Mesenchymal stem cell (in vitro differentiated cells and primary cell): ENCODE data around the gene SHQ1.
A peak's percentile ranks its signal among the peaks of the same experiment; 100 is the strongest.
"Not testable (repeated sequence)": the region's sequence is repeated elsewhere in the genome, so short reads cannot be mapped to it uniquely, and the experiment has no call there.

Experiments
- DNase-seq: peaks from one replicate; pipeline ENCODE4 v3.0.0-alpha.2; 2013
- H2AFZ ChIP-seq: one replicate; pipeline ENCODE4 v1.6.1; 2013; ENCODE audit warnings: low read depth, mild to moderate bottlenecking, control low read depth, inconsistent platforms, low read length, moderate library complexity
- H2AK5ac ChIP-seq: 2 replicates; pipeline ENCODE4 v1.6.1; 2013; ENCODE audit warnings: low read length, moderate library complexity, mild to moderate bottlenecking, inconsistent platforms; ENCODE audit not compliant: severe bottlenecking
- H2BK120ac ChIP-seq: one replicate; pipeline ENCODE4 v1.6.1; 2013; ENCODE audit warnings: low read depth, mild to moderate bottlenecking, inconsistent platforms, low read length, moderate library complexity
- H2BK12ac ChIP-seq, 2 experiments: one replicate each; pipeline ENCODE4 v1.6.1; 2013; ENCODE audit warnings: inconsistent platforms in 2 of 2, low read length in 2 of 2, mild to moderate bottlenecking in 2 of 2, moderate library complexity in 2 of 2, control low read depth in 1 of 2
- H2BK15ac ChIP-seq: one replicate; pipeline ENCODE4 v1.6.1; 2013; ENCODE audit warnings: mild to moderate bottlenecking, low read depth, inconsistent platforms; ENCODE audit not compliant: poor library complexity, severe bottlenecking
- H2BK5ac ChIP-seq: 2 replicates; pipeline ENCODE4 v1.6.1; 2013; ENCODE audit warnings: low read depth, mild to moderate bottlenecking, low read length, control low read depth, inconsistent platforms; ENCODE audit not compliant: poor library complexity, severe bottlenecking
- H3K14ac ChIP-seq, 2 experiments: one replicate each; pipeline ENCODE4 v1.6.1; 2013; ENCODE audit warnings: inconsistent platforms in 2 of 2, low read length in 2 of 2, control low read depth in 1 of 2, mild to moderate bottlenecking in 1 of 2, moderate library complexity in 1 of 2
- H3K18ac ChIP-seq, 2 experiments: one replicate each; pipeline ENCODE4 v1.6.1; 2013; ENCODE audit warnings: inconsistent platforms in 2 of 2, low read length in 2 of 2, control low read depth in 1 of 2, low read depth in 1 of 2, mild to moderate bottlenecking in 1 of 2
- H3K23ac ChIP-seq, 2 experiments: one replicate each; pipeline ENCODE4 v1.6.1; 2013; ENCODE audit warnings: inconsistent platforms in 2 of 2, low read length in 2 of 2, mild to moderate bottlenecking in 2 of 2, moderate library complexity in 2 of 2, control low read depth in 1 of 2
- H3K27ac ChIP-seq: 2 replicates; pipeline ENCODE4 v1.5.1; 2013; ENCODE audit warnings: mild to moderate bottlenecking, moderate library complexity, low read length, control low read depth, inconsistent platforms; ENCODE audit not compliant: poor library complexity, severe bottlenecking
- H3K27me3 ChIP-seq, 2 experiments: 2 replicates each; pipeline versions ENCODE4 v1.6.1 to v1.7.0; 2013; ENCODE audit warnings: low read length in 2 of 2, mild to moderate bottlenecking in 2 of 2, moderate library complexity in 2 of 2, control low read depth in 1 of 2, inconsistent platforms in 1 of 2; ENCODE audit not compliant: control insufficient read depth in 1 of 2, insufficient read depth in 1 of 2
- H3K36me3 ChIP-seq, 2 experiments: 2 replicates each; pipeline versions ENCODE4 v1.6.1 to v1.7.0; 2013; ENCODE audit warnings: low read length in 2 of 2, control low read depth in 1 of 2, inconsistent platforms in 1 of 2, low read depth in 1 of 2, mild to moderate bottlenecking in 1 of 2; ENCODE audit not compliant: insufficient read depth in 2 of 2, control insufficient read depth in 1 of 2
- H3K4ac ChIP-seq, 2 experiments: one replicate each; pipeline ENCODE4 v1.6.1; 2013; ENCODE audit warnings: inconsistent platforms in 2 of 2, low read length in 2 of 2, mild to moderate bottlenecking in 2 of 2, moderate library complexity in 2 of 2, control low read depth in 1 of 2, low read depth in 1 of 2
- H3K4me1 ChIP-seq: 2 replicates; pipeline ENCODE4 v1.6.1; 2013; ENCODE audit warnings: low read depth, low read length, control low read depth; ENCODE audit not compliant: control insufficient read depth, insufficient read depth
- H3K4me2 ChIP-seq: 2 replicates; pipeline ENCODE4 v1.6.1; 2013; ENCODE audit warnings: low read length, mild to moderate bottlenecking, inconsistent platforms; ENCODE audit not compliant: poor library complexity, severe bottlenecking
- H3K4me3 ChIP-seq, 2 experiments: 2 replicates each; pipeline versions ENCODE4 v1.5.1 to v1.7.0; 2013; ENCODE audit warnings: low read length in 2 of 2, mild to moderate bottlenecking in 2 of 2, control low read depth in 1 of 2, low read depth in 1 of 2; ENCODE audit not compliant: insufficient read depth in 1 of 2
- H3K79me1 ChIP-seq: replicated peaks from 2 replicates; pipeline ENCODE4 v1.6.1; 2013; ENCODE audit warnings: mild to moderate bottlenecking, control low read depth, low read length, inconsistent platforms; ENCODE audit not compliant: poor library complexity, severe bottlenecking
- H3K9ac ChIP-seq: 2 replicates; pipeline ENCODE4 v1.7.0; 2013; ENCODE audit warnings: mild to moderate bottlenecking, low read length, moderate library complexity
- H3K9me3 ChIP-seq: 2 replicates; pipeline ENCODE4 v1.7.0; 2013; ENCODE audit warnings: mild to moderate bottlenecking, low read length; ENCODE audit not compliant: control insufficient read depth
- H4K8ac ChIP-seq: one replicate; pipeline ENCODE4 v1.6.1; 2013; ENCODE audit warnings: inconsistent platforms, mild to moderate bottlenecking, low read length, moderate library complexity
- H4K91ac ChIP-seq: one replicate; pipeline ENCODE4 v1.6.1; 2013; ENCODE audit warnings: mild to moderate bottlenecking, low read length, inconsistent platforms
- WGBS: methylation state at CpG from one replicate; pipeline ENCODE4 v1.1.7; 2013; ENCODE audit warnings: mixed read lengths; 5-methylcytosine and 5-hydroxymethylcytosine counted together

Gene SHQ1

GRCh38 chr3:72739531-72740466, 108.4 kb downstream of the SHQ1 start:
- Histone ChIP-seq H3K14ac (no peak overlapping the region), H2AFZ (no peak overlapping the region), H2BK5ac (no peak overlapping the region), H2BK120ac (no peak overlapping the region), H3K36me3 (no peaks in the 10 kb centered on the region), H3K9ac (no peak overlapping the region), H2AK5ac (no peak overlapping the region), H3K23ac (no peak overlapping the region), H3K79me1 (no peaks in the 10 kb centered on the region), H3K4me1 (peaks cover 7% of the 10 kb centered on the region), H3K9me3 (peaks cover 3% of the 10 kb centered on the region), H2BK15ac (no peak overlapping the region), H3K27ac (no peak overlapping the region), H3K18ac (peak overlapping the region; percentile 5 to 39), H3K4ac (no peak overlapping the region), H3K27me3 (peaks cover 10 to 14% of the 10 kb centered on the region in 2 experiments), H2BK12ac (no peak overlapping the region), H3K4me3 (no peak overlapping the region), H4K91ac (peak overlapping the region; percentile 46), H3K4me2 (no peak overlapping the region), H4K8ac (no peak overlapping the region)
- 86% methylated on average over 6 of the region's 6 CpGs for WGBS
- DNase-seq = no peak

- Histone ChIP-seq H3K4me2 (no peak overlapping the region), H4K8ac (no peak overlapping the region), H2BK5ac (no peak overlapping the region), H2BK12ac (no peak overlapping the region), H3K27me3 (peaks cover 10 to 14% of the 10 kb centered on the region in 2 experiments), H2BK15ac (no peak overlapping the region), H3K4ac (no peak overlapping the region), H2AFZ (peak overlapping the region; percentile 24), H2AK5ac (no peak overlapping the region), H3K9me3 (peaks cover 4% of the 10 kb centered on the region), H3K79me1 (no peaks in the 10 kb centered on the region), H3K14ac (no peak overlapping the region), H3K27ac (no peak overlapping the region), H3K4me1 (peaks cover 7% of the 10 kb centered on the region), H2BK120ac (no peak overlapping the region), H3K36me3 (no peaks in the 10 kb centered on the region), H3K9ac (peak overlapping the region; percentile 60), H3K18ac (no peak overlapping the region), H3K4me3 (peak overlapping the region in 1 of 2 experiments; percentile 75), H3K23ac (no peak overlapping the region), H4K91ac (no peak overlapping the region)
- DNase-seq = no peak
- 30% methylated on average over 53 of the region's 53 CpGs for WGBS
Measured at GRCh38 chr3:72738752-72739530, 109.3 kb downstream of the SHQ1 start.

GRCh38 chr3:72735072-72735471, 113.2 kb downstream of the SHQ1 start:
- H3K18ac ChIP-seq, H2AK5ac ChIP-seq, H2BK12ac ChIP-seq, H3K27ac ChIP-seq, DNase-seq, H4K91ac ChIP-seq, H3K36me3 ChIP-seq, H3K4ac ChIP-seq, H2AFZ ChIP-seq, H2BK5ac ChIP-seq, H3K9ac ChIP-seq, H3K79me1 ChIP-seq, H2BK15ac ChIP-seq, H3K23ac ChIP-seq, H3K4me2 ChIP-seq, H3K14ac ChIP-seq, H4K8ac ChIP-seq, H2BK120ac ChIP-seq, H3K4me3 ChIP-seq, H3K4me1 ChIP-seq: not testable (repeated sequence)
- Histone ChIP-seq H3K9me3 (peaks cover 12% of the 10 kb centered on the region), H3K27me3 (peaks cover 10 to 14% of the 10 kb centered on the region in 2 experiments)
- WGBS = 100% methylated on average over 1 of the region's 4 CpGs

- Histone ChIP-seq H3K27ac (no peak overlapping the region), H2BK120ac (no peak overlapping the region), H2BK5ac (no peak overlapping the region), H4K8ac (no peak overlapping the region), H2AK5ac (no peak overlapping the region), H3K9ac (no peak overlapping the region), H2BK12ac (no peak overlapping the region), H3K79me1 (no peaks in the 10 kb centered on the region), H3K9me3 (peaks cover 12% of the 10 kb centered on the region), H3K14ac (no peak overlapping the region), H3K36me3 (no peaks in the 10 kb centered on the region), H2AFZ (no peak overlapping the region), H2BK15ac (no peak overlapping the region), H3K4me3 (no peak overlapping the region), H3K4ac (no peak overlapping the region), H3K4me1 (peaks cover 3% of the 10 kb centered on the region), H3K4me2 (no peak overlapping the region), H3K18ac (no peak overlapping the region), H3K27me3 (peaks cover 15 to 20% of the 10 kb centered on the region in 2 experiments), H4K91ac (no peak overlapping the region), H3K23ac (no peak overlapping the region)
- no peak for DNase-seq
- WGBS = 86% methylated on average over 3 of the region's 3 CpGs
Measured at GRCh38 chr3:72733676-72734075, 114.6 kb downstream of the SHQ1 start.
